ENCODE measurements around the gene FBXO10. TPM values are rescaled to one million over a fixed set of nuclear protein-coding genes. Genes with fewer than 3 reads are reported as not detected.

Gene FBXO10
- total and polyA plus RNA-seq, 10 of the 15 experiments (the other 5 are each of a cell fraction or from before 2014, with no cell fraction given): 1.6 to 17.2 (median 9.6) TPM

DNA sequence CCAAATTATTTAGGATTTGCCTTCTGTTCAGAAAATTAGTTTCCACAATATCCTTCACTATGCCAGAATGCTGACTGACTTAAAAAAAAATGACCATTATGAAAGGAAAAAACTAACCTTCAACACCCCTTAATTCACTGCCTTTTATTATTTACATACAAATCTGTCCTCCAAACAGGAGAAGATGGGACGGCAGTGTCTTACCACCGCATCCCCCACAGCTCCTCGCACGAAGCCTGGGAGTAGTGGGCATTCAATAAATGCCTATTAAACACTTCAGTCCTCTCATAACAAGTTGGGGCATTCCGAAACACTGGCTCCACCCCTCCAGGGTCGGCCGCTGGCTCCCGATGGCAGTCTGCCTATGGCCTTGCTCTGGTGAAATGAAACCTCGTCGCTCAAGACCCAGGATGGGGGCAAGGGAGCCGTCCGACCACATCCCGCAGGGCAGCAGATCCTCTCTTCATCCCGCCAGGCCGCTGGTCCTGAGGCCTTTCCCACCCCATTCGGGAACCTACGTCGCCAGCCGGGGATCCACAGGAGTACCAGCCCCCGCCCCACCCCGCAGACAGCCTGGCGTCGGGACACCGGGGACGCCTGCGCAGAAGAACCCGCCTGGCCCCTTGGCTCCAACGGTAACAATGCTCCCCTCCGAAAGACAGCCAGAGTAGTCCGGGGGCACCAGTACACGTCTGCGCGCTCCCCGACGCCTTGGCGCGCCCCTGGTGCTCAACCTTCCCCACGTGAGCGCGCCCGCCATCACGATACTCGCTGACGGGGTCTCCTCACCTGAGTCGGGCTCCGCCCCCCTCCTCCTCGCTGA lies 111.5 kb downstream of the FBXO10 start (continued):
- TF ChIP-seq, protein P1, sequence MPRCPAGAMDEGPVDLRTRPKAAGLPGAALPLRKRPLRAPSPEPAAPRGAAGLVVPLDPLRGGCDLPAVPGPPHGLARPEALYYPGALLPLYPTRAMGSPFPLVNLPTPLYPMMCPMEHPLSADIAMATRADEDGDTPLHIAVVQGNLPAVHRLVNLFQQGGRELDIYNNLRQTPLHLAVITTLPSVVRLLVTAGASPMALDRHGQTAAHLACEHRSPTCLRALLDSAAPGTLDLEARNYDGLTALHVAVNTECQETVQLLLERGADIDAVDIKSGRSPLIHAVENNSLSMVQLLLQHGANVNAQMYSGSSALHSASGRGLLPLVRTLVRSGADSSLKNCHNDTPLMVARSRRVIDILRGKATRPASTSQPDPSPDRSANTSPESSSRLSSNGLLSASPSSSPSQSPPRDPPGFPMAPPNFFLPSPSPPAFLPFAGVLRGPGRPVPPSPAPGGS (IDR thresholded peaks at IDR 0.05; ENCODE audit: borderline replicate concordance, insufficient read depth, low read depth, low read length, poor library complexity, severe bottlenecking): no peak
- TF ChIP-seq SREBF1 (IDR thresholded peaks at IDR 0.05; ENCODE audit: low read length) (no peak), SIN3A (IDR thresholded peaks at IDR 0.05; ENCODE audit: low read depth, low read length) (0 out of 2 replicates have a peak, but pooled peaks have one; percentile 79), RB1 (IDR thresholded peaks at IDR 0.05; ENCODE audit: borderline replicate concordance) (no peak; the same call in 1 of the 2 replicates), NR2F1 (conservative IDR thresholded peaks at IDR 0.05) (0 out of 2 replicates have a peak, but pooled peaks have one; percentile 40), ZNF207 (IDR thresholded peaks at IDR 0.05; ENCODE audit: borderline replicate concordance) (no peak), SIX5 (IDR thresholded peaks at IDR 0.05; ENCODE audit: low read depth, low read length, severe bottlenecking) (no peak), MEF2B (IDR thresholded peaks at IDR 0.05; ENCODE audit: partially characterized antibody, poor library complexity, severe bottlenecking) (no peak), ZNF217 (IDR thresholded peaks at IDR 0.05) (no peak), EGR1 (IDR thresholded peaks at IDR 0.05; ENCODE audit: borderline replicate concordance in 1 of 2, low read depth in 2 of 2, low read length in 2 of 2) (no peak), EED (IDR thresholded peaks at IDR 0.05; ENCODE audit: low read depth) (peak; percentile 17; the same call in 1 of the 2 replicates), MYC (IDR thresholded peaks at IDR 0.05; ENCODE audit: insufficient read depth, insufficient read length, insufficient replicate concordance, low read length, severe bottlenecking) (no peak), WRNIP1 (IDR thresholded peaks at IDR 0.05; ENCODE audit: borderline replicate concordance, low read depth, low read length) (no peak), SMAD1 (IDR thresholded peaks at IDR 0.05; ENCODE audit: low read depth, partially characterized antibody) (no peak), ESRRA (IDR thresholded peaks at IDR 0.05; ENCODE audit: low read length) (no peak), TBL1XR1 (IDR thresholded peaks at IDR 0.05; ENCODE audit: low read depth, low read length) (no peak; the same call in 1 of the 2 replicates), SP1 (IDR thresholded peaks at IDR 0.05; ENCODE audit: low read depth, low read length) (no peak), PAX8 (IDR thresholded peaks at IDR 0.05) (no peak), MXI1 (IDR thresholded peaks at IDR 0.05; ENCODE audit: low read depth, low read length) (no peak; the same call in 1 of the 2 replicates), NBN (IDR thresholded peaks at IDR 0.05) (peak; percentile 30; the same call in 1 of the 2 replicates), GABPA (IDR thresholded peaks at IDR 0.05; ENCODE audit: low read depth) (no peak)
- TF ChIP-seq, protein P2, sequence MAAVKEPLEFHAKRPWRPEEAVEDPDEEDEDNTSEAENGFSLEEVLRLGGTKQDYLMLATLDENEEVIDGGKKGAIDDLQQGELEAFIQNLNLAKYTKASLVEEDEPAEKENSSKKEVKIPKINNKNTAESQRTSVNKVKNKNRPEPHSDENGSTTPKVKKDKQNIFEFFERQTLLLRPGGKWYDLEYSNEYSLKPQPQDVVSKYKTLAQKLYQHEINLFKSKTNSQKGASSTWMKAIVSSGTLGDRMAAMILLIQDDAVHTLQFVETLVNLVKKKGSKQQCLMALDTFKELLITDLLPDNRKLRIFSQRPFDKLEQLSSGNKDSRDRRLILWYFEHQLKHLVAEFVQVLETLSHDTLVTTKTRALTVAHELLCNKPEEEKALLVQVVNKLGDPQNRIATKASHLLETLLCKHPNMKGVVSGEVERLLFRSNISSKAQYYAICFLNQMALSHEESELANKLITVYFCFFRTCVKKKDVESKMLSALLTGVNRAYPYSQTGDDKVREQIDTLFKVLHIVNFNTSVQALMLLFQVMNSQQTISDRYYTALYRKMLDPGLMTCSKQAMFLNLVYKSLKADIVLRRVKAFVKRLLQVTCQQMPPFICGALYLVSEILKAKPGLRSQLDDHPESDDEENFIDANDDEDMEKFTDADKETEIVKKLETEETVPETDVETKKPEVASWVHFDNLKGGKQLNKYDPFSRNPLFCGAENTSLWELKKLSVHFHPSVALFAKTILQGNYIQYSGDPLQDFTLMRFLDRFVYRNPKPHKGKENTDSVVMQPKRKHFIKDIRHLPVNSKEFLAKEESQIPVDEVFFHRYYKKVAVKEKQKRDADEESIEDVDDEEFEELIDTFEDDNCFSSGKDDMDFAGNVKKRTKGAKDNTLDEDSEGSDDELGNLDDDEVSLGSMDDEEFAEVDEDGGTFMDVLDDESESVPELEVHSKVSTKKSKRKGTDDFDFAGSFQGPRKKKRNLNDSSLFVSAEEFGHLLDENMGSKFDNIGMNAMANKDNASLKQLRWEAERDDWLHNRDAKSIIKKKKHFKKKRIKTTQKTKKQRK (IDR thresholded peaks at IDR 0.05; ENCODE audit: low read depth, low read length): no peak
- TF ChIP-seq, protein P3, sequence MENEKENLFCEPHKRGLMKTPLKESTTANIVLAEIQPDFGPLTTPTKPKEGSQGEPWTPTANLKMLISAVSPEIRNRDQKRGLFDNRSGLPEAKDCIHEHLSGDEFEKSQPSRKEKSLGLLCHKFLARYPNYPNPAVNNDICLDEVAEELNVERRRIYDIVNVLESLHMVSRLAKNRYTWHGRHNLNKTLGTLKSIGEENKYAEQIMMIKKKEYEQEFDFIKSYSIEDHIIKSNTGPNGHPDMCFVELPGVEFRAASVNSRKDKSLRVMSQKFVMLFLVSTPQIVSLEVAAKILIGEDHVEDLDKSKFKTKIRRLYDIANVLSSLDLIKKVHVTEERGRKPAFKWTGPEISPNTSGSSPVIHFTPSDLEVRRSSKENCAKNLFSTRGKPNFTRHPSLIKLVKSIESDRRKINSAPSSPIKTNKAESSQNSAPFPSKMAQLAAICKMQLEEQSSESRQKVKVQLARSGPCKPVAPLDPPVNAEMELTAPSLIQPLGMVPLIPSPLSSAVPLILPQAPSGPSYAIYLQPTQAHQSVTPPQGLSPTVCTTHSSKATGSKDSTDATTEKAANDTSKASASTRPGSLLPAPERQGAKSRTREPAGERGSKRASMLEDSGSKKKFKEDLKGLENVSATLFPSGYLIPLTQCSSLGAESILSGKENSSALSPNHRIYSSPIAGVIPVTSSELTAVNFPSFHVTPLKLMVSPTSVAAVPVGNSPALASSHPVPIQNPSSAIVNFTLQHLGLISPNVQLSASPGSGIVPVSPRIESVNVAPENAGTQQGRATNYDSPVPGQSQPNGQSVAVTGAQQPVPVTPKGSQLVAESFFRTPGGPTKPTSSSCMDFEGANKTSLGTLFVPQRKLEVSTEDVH (IDR thresholded peaks at IDR 0.05; ENCODE audit: low read depth, partially characterized antibody): no peak
